GM19324 (cell line): ENCODE measurements around the gene PRCD.

Experiments used
- ATAC-seq: cut with Tn5 transposase; IDR thresholded peaks from one replicate; pipeline ENCODE4 v1.9.1; 2021; ENCODE audit warnings: mild to moderate bottlenecking, moderate library complexity; ENCODE audit not compliant: unreplicated experiment, low FRiP score

The PRCD gene

DNA sequence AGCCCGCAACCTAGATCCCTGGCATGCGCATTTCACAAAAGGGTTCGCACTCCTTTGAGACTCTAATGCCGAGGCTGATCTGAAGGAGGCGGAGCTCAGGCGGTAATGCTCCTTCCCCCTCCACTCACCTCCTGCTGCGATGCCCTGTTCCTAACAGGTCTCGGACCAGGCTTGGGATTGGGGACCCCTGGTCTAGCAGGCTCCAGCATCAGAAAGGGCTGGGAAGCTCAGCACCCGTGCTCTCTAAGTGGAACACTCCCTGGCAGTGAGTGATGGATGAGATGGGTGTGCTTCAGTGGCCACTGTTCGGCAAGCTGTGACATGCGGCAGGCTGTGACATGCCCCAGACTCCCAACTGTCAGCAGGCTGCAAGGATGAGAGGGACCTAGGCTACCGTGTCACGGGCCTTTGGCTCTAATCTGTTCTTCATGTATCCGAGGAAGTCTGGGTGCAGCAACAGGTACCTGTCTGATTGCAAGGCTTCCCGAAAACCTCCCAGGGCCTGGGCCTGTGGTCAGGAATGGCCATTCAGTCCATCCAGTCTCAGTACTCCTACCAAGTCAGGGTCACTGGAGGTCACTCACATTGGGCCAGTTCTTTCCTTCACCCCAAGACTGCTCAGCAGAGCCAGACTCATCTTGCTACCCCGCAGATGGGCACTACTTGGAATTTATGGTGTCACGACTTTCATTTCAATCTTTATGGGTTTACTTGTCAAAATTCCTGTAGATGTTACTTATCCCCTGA is 47.1 kb downstream of the PRCD start:
- no peak for ATAC-seq

DNA sequence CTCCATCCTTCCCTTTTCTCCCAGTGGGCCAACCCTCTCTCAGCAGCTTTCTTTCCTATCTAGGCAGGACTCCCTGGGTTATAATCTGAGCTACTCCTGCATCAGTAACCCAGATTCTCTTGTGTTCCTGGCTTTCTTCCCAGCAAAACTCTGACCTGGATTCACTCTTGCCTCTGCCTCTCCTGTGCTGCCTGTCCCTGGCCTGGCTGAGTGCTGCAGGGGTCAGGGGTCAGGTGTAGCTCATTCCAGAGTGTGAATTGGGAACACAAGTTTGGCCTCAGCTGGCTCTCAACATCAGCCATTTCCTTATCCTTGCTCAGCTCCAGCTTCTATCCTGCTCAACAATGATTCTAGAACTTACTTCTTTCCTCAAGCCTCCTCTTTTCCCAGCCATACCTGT is 48.3 kb downstream of the PRCD start:
- ATAC-seq: no peak

DNA sequence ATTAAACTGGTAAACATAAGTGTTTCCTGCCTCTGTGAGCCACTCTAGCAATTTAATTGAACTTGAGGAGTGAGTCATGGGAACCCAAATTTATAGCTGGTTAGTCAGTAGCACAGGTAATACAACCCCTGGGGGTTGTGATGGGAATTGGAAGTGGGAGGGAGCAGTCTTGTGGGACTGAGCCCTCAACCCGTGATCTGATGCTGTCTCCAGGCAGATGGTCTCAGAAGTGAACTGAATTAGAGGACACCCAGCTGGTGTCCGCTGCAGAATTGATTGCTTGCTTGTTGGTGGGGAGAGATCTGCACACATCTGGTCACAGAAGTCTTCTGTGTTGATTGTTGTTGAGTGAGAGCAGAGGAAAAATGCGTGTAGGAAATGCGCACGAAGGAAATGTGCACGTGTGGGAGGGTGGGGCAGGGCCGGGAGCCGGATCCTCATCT is 53.6 kb downstream of the PRCD start:
- ATAC-seq: no peak

DNA sequence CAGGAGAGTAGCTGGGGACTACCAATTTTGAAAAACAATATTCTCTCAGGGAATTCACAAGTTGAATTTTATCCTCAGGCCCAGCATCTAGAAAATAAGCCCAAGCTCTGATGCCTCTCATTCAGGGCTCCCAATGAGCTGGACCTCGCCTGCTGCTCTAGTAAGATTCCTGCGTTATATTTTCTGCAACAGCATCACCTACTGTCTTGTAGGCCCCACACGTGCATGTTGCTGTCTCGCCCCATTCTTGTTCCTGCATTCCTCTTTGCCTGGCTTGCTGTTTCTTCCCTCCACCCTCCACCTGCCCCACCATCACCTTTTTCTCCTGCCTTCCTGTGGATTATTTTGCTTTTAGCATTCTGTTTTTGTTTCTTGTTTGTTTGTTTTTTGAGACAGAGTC is 54.1 kb downstream of the PRCD start:
- no peak for ATAC-seq

DNA sequence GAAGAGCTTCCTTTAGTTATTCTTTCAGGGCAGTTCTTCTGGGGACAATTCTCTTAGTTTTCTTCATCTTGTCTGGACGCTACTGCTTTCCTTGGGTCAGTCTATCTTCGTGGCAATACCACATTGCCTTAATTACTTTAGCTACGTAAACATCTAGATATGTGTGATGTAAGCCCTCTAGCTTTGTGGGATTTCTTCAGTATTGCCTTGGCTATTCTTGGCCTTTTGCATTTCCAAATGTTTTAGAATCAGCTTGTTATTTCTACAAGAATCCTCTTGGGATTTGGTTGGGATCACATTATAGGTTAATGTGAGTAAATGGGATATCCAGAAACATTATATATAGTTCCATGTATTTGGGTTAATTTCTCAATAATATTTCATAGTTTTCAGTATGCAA is 54.8 kb downstream of the PRCD start:
- ATAC-seq: no peak
